Measurements from ENCODE around the gene GNMT. TPM values are rescaled to one million over a fixed set of nuclear protein-coding genes. Genes with fewer than 3 reads are reported as not detected.

Gene GNMT
- polyA plus RNA-seq, 1 donor from 2014 or later, result 0.97 TPM

- Histone ChIP-seq H3K4me2 (ENCODE audit: low read length) (no peak overlapping the region), H3K36me3 (ENCODE audit: insufficient read depth, low read length) (no peaks in the 10 kb centered on the region), H3K9me2 (ENCODE audit: insufficient read depth, low read length) (no peaks in the 10 kb centered on the region), H3K27me3 (ENCODE audit: insufficient read depth, low read depth, low read length) (no peaks in the 10 kb centered on the region), H3K4me3 (ENCODE audit: low read length) (no peak overlapping the region), H3K79me2 (replicated peaks; ENCODE audit: insufficient read depth, low read length) (no peaks in the 10 kb centered on the region), H4K20me1 (ENCODE audit: insufficient read depth) (no peaks in the 10 kb centered on the region), H3F3A (ENCODE audit: insufficient read depth, low read length, poor library complexity, severe bottlenecking) (no peaks in the 10 kb centered on the region), H3K9me3 (ENCODE audit: low read length) (no peaks in the 10 kb centered on the region), H3K9ac (ENCODE audit: low read length) (no peak overlapping the region), H3K27ac (ENCODE audit: low read length) (no peak overlapping the region), H2AFZ (ENCODE audit: low read depth, low read length) (no peak overlapping the region)
- TF ChIP-seq SMC3 (conservative IDR thresholded peaks at IDR 0.05; ENCODE audit: poor library complexity) (no peak), REST (IDR thresholded peaks at IDR 0.05; ENCODE audit: borderline replicate concordance) (no peak), POLR2AphosphoS5 (IDR thresholded peaks at IDR 0.05) (no peak), EZH2 (IDR thresholded peaks at IDR 0.05; ENCODE audit: borderline replicate concordance, insufficient read depth, low read length, poor library complexity, severe bottlenecking) (no peak), EP300 (conservative IDR thresholded peaks at IDR 0.05; ENCODE audit: poor library complexity, severe bottlenecking) (no peak), RAD21 (conservative IDR thresholded peaks at IDR 0.05) (no peak), CTCF (IDR thresholded peaks at IDR 0.05; ENCODE audit: poor library complexity, severe bottlenecking) (no peak), TAF1 (IDR thresholded peaks at IDR 0.05; ENCODE audit: low read depth) (no peak), MXI1 (conservative IDR thresholded peaks at IDR 0.05; ENCODE audit: poor library complexity, severe bottlenecking) (no peak)
Measured at GRCh38 chr6:43001843-43002242, 41.3 kb downstream of the GNMT start.

GRCh38 chr6:43005844-43006243 is 45.3 kb downstream of the GNMT start:
- no peak overlapping the region for H3K27ac ChIP-seq (ENCODE audit: low read length)
- H4K20me1 ChIP-seq (ENCODE audit: insufficient read depth), result no peaks in the 10 kb centered on the region
- H3K4me2 ChIP-seq (ENCODE audit: low read length), result no peak overlapping the region
- no peak overlapping the region for H2AFZ ChIP-seq (ENCODE audit: low read depth, low read length)
- no peaks in the 10 kb centered on the region for H3F3A ChIP-seq (ENCODE audit: insufficient read depth, low read length, poor library complexity, severe bottlenecking)
- H3K36me3 ChIP-seq (ENCODE audit: insufficient read depth, low read length), result no peaks in the 10 kb centered on the region
- no peaks in the 10 kb centered on the region for H3K27me3 ChIP-seq (ENCODE audit: insufficient read depth, low read depth, low read length)
- H3K4me3 ChIP-seq (ENCODE audit: low read length), result no peak overlapping the region
- no peak for TF ChIP-seq SMC3 (conservative IDR thresholded peaks at IDR 0.05; ENCODE audit: poor library complexity)
- TF ChIP-seq EZH2 (IDR thresholded peaks at IDR 0.05; ENCODE audit: borderline replicate concordance, insufficient read depth, low read length, poor library complexity, severe bottlenecking), result no peak
- TF ChIP-seq REST (IDR thresholded peaks at IDR 0.05; ENCODE audit: borderline replicate concordance), result no peak
- TF ChIP-seq TAF1 (IDR thresholded peaks at IDR 0.05; ENCODE audit: low read depth), result no peak
- TF ChIP-seq CTCF (IDR thresholded peaks at IDR 0.05; ENCODE audit: poor library complexity, severe bottlenecking), result no peak
- no peak for TF ChIP-seq RAD21 (conservative IDR thresholded peaks at IDR 0.05)
- no peak for TF ChIP-seq POLR2AphosphoS5 (IDR thresholded peaks at IDR 0.05)
- no peak for TF ChIP-seq MXI1 (conservative IDR thresholded peaks at IDR 0.05; ENCODE audit: poor library complexity, severe bottlenecking)
- TF ChIP-seq EP300 (conservative IDR thresholded peaks at IDR 0.05; ENCODE audit: poor library complexity, severe bottlenecking), result no peak
- no peaks in the 10 kb centered on the region for H3K9me2 ChIP-seq (ENCODE audit: insufficient read depth, low read length)
- no peaks in the 10 kb centered on the region for H3K9me3 ChIP-seq (ENCODE audit: low read length)
- H3K79me2 ChIP-seq (replicated peaks; ENCODE audit: insufficient read depth, low read length), result no peaks in the 10 kb centered on the region
- H3K9ac ChIP-seq (ENCODE audit: low read length), result no peak overlapping the region

All from neural cell (in vitro differentiated cells).